Kidney glomerular epithelial cell (primary cell): ENCODE results near the gene OR5C1.
"Not testable (repeated sequence)": the region's sequence is repeated elsewhere in the genome, so short reads cannot be mapped to it uniquely, and the experiment has no call there.

Experiments used
- DNase-seq: peaks from one replicate; lab custom pipeline; 2025; lab: John Stamatoyannopoulos, UW

The OR5C1 gene

GRCh38 chr9:122788831-122789230 is at the start of gene OR5C1:
TSS of gene OR5C1 (plus strand) at chr9:122788933. CDS start at chr9:122788933, 0 bp downstream.
- DNase-seq: no peak

GRCh38 chr9:122742003-122742402 is 46.7 kb upstream of the OR5C1 start, which contains the start of gene OR1L6:
TSS of gene OR1L6 (plus strand) at chr9:122742303. CDS start at chr9:122749848, 7,545 bp downstream.
- DNase-seq: no peak

GRCh38 chr9:122754825-122755224 is 33.9 kb upstream of the OR5C1 start:
- DNase-seq: no peak

GRCh38 chr9:122767817-122768216 is 20.9 kb upstream of the OR5C1 start:
- no peak for DNase-seq

GRCh38 chr9:122777052-122777451 is 11.7 kb upstream of the OR5C1 start:
- DNase-seq: no peak

- DNase-seq: no peak
These were observed 10.7 kb upstream of the OR5C1 start for GRCh38 chr9:122777935-122778627.

- DNase-seq: no peak
These were observed 9.6 kb upstream of the OR5C1 start for GRCh38 chr9:122779181-122779580.

- DNase-seq: no peak
These were observed 8.7 kb upstream of the OR5C1 start for GRCh38 chr9:122780026-122780425.

- DNase-seq: no peak
These were observed 7.1 kb upstream of the OR5C1 start for GRCh38 chr9:122781671-122782070.

- DNase-seq: no peak
These were observed 3.5 kb upstream of the OR5C1 start for GRCh38 chr9:122785269-122785668.

GRCh38 chr9:122786338-122786737 is 2.4 kb upstream of the OR5C1 start:
- no peak for DNase-seq

GRCh38 chr9:122789256-122790046 is 718 bp downstream of the OR5C1 start:
- DNase-seq: no peak

- no peak for DNase-seq
These were observed 3.3 kb downstream of the OR5C1 start for GRCh38 chr9:122791872-122792669.

- DNase-seq: no peak
These were observed 8.8 kb downstream of the OR5C1 start for GRCh38 chr9:122797316-122798063.

- no peak for DNase-seq
These were observed 11.6 kb downstream of the OR5C1 start, which contains the start of gene OR1K1 for GRCh38 chr9:122800066-122801060. TSS of gene OR1K1 (plus strand) at chr9:122800123. CDS start at chr9:122800123, 0 bp downstream.

GRCh38 chr9:122806661-122807060 is 17.9 kb downstream of the OR5C1 start:
- DNase-seq: no peak

- DNase-seq: no peak
These were observed 18.7 kb downstream of the OR5C1 start for GRCh38 chr9:122807271-122807900.

- no peak for DNase-seq
These were observed 19.4 kb downstream of the OR5C1 start for GRCh38 chr9:122808141-122808540.

- not testable (repeated sequence) for DNase-seq
These were observed 20.5 kb downstream of the OR5C1 start for GRCh38 chr9:122809261-122809660.
